Measurements from ENCODE around the gene ARHGAP44.

The ARHGAP44 gene

GRCh38 chr17:13024526-13025257 is 235.4 kb downstream of the ARHGAP44 start:
- Histone ChIP-seq H3K9me3 (ENCODE audit: control insufficient read depth, low read length) (no peaks in the 10 kb centered on the region), H3K4me1 (ENCODE audit: control insufficient read depth, insufficient read depth, low read length, poor library complexity, severe bottlenecking) (peaks cover 4% of the 10 kb centered on the region), H3K36me3 (ENCODE audit: control insufficient read depth, insufficient read depth, low read length) (no peaks in the 10 kb centered on the region), H3K27ac (ENCODE audit: low read depth, low read length, severe bottlenecking) (no peak overlapping the region), H3K4me3 (ENCODE audit: extremely low read depth, insufficient read depth, low read length, poor library complexity, severe bottlenecking) (no peak overlapping the region)
- WGBS, 2 experiments (ENCODE audit: insufficient coverage in 2 of 2): 45 to 65% methylated on average over 10 to 11 of the region's 19 CpGs

DNA sequence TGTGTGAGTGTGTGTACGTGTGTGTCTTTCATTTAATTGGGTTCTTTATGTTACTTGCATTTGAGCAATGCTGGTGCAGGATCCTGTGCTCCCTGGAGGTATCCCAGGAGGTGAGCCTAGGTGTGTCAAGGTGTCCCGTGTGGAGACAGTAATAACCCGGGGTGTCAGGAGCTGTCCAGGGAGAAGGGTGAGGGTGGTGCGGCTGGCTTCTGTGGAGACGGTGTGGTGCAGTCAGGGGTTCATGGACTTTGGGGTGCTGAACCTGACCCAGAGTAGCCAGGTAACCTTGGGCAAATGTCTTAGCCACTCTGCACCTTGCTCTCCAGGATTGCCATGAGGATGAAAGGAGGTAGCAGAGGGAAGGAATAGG is 235.9 kb downstream of the ARHGAP44 start:
- Histone ChIP-seq H3K4me1 (ENCODE audit: control insufficient read depth, insufficient read depth, low read length, poor library complexity, severe bottlenecking) (peaks cover 4% of the 10 kb centered on the region), H3K27ac (ENCODE audit: low read depth, low read length, severe bottlenecking) (no peak overlapping the region), H3K4me3 (ENCODE audit: extremely low read depth, insufficient read depth, low read length, poor library complexity, severe bottlenecking) (no peak overlapping the region), H3K36me3 (ENCODE audit: control insufficient read depth, insufficient read depth, low read length) (no peaks in the 10 kb centered on the region), H3K9me3 (ENCODE audit: control insufficient read depth, low read length) (no peaks in the 10 kb centered on the region)
- 76% methylated on average over 5 of the region's 5 CpGs for WGBS, 2 experiments (ENCODE audit: insufficient coverage in 2 of 2)

DNA sequence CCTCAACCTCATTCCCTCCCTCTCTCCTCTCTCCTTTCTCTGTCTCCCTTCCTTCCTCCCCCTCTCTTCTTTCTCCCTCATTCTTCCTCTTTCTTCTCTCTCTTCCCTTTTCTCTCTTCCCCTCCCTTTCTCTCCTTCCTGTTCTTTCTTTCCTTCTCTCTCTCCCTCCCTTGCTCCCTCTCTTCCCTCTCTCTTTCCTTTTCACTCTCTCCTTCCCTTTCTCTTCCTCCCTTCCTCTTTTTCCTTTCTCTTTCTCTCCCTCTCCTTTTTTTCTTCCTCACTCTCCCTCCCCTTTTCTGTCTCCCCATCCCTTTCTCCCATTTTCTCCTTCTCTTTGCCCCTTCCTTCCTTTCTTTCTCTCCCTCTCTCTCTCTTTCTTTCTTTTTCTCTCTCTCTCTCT is 236.4 kb downstream of the ARHGAP44 start:
- Histone ChIP-seq H3K4me3 (ENCODE audit: extremely low read depth, insufficient read depth, low read length, poor library complexity, severe bottlenecking) (no peak overlapping the region), H3K36me3 (ENCODE audit: control insufficient read depth, insufficient read depth, low read length) (no peaks in the 10 kb centered on the region), H3K4me1 (ENCODE audit: control insufficient read depth, insufficient read depth, low read length, poor library complexity, severe bottlenecking) (peaks cover 4% of the 10 kb centered on the region), H3K27ac (ENCODE audit: low read depth, low read length, severe bottlenecking) (no peak overlapping the region), H3K9me3 (ENCODE audit: control insufficient read depth, low read length) (no peaks in the 10 kb centered on the region)

- H3K4me1 ChIP-seq (ENCODE audit: control insufficient read depth, insufficient read depth, low read length, poor library complexity, severe bottlenecking): peaks cover 4% of the 10 kb centered on the region
- WGBS, 2 experiments (ENCODE audit: insufficient coverage in 2 of 2): 90 to 92% methylated on average over 5 of the region's 5 CpGs
- no peaks in the 10 kb centered on the region for H3K36me3 ChIP-seq (ENCODE audit: control insufficient read depth, insufficient read depth, low read length)
- H3K27ac ChIP-seq (ENCODE audit: low read depth, low read length, severe bottlenecking): no peak overlapping the region
- H3K4me3 ChIP-seq (ENCODE audit: extremely low read depth, insufficient read depth, low read length, poor library complexity, severe bottlenecking): no peak overlapping the region
- H3K9me3 ChIP-seq (ENCODE audit: control insufficient read depth, low read length): no peaks in the 10 kb centered on the region
Measured at GRCh38 chr17:13027246-13027645, 237.9 kb downstream of the ARHGAP44 start.

- Histone ChIP-seq H3K9me3 (ENCODE audit: control insufficient read depth, low read length) (no peaks in the 10 kb centered on the region), H3K4me3 (ENCODE audit: extremely low read depth, insufficient read depth, low read length, poor library complexity, severe bottlenecking) (no peak overlapping the region), H3K4me1 (ENCODE audit: control insufficient read depth, insufficient read depth, low read length, poor library complexity, severe bottlenecking) (peaks cover 1% of the 10 kb centered on the region), H3K36me3 (ENCODE audit: control insufficient read depth, insufficient read depth, low read length) (no peaks in the 10 kb centered on the region), H3K27ac (ENCODE audit: low read depth, low read length, severe bottlenecking) (no peak overlapping the region)
- WGBS, 2 experiments (ENCODE audit: insufficient coverage in 2 of 2): 100% methylated on average over 1 of the region's 2 CpGs; no CpG with 5 or more reads in 1 of the 2 experiments
Measured at GRCh38 chr17:13029340-13029739, 240.0 kb downstream of the ARHGAP44 start.

DNA sequence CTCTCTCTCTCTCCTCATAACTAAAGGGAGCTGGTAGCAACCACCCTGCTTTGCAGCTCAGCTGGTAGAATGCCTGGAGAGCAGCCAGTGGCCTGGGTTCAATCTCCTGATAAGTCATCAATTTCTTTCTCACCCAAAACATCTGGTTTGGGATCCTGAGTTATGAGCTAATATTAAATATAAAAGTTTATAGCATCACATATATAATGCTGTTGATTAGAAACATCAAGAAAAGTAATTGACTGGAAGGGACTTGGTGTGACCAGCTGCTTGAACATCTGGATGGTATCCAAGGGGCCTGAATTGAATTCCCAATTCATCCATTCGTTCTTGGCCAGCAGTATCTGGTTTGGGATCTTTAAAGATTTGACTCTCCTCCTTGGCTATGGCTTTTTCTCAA is 240.8 kb downstream of the ARHGAP44 start:
- Histone ChIP-seq H3K27ac (ENCODE audit: low read depth, low read length, severe bottlenecking) (no peak overlapping the region), H3K36me3 (ENCODE audit: control insufficient read depth, insufficient read depth, low read length) (no peaks in the 10 kb centered on the region), H3K9me3 (ENCODE audit: control insufficient read depth, low read length) (no peaks in the 10 kb centered on the region), H3K4me1 (ENCODE audit: control insufficient read depth, insufficient read depth, low read length, poor library complexity, severe bottlenecking) (no peaks in the 10 kb centered on the region), H3K4me3 (ENCODE audit: extremely low read depth, insufficient read depth, low read length, poor library complexity, severe bottlenecking) (no peak overlapping the region)
- 100% methylated on average over 1 of the region's 1 CpG; no CpG with 5 or more reads in 1 of the 2 experiments for WGBS, 2 experiments (ENCODE audit: insufficient coverage in 2 of 2)

DNA sequence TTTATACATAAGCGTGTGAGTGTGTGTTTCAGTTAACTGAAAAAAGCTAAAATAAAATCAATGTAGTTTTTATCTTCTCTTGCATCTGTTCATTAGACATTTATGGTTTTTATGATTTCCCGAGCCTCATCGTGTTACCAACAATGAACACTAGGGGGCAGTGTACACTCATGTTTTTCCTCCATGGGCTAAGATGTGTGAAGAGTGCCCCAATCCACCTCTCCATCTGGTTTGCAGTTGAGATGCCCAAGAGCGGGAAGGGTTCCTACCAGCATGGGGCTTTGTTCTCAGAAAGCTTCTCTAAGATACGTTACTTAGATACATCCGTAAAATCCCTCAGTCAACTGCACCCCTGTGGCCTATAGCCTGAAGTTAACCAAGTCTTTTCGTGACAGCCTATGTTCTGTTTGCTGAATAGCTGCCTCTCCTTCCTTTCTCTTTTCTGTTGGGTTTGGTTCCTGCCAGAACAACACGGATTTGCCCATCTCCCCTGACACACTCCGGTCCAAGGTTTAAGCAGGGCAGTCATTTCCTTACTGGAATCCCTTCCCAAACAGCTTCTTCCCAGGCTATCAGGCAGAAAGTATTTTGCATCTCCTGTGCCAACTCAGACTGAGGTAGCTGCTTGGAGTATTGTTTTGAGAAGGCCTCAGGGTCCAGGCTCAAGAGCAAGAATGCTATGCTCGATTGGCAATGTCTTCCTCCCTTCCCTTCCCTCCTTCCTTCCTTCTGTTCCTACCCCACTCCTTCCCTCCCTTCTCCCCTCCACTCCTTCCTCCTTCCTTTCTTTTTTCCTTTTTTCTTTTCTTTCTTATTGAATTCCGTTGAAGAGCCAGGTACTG is 241.4 kb downstream of the ARHGAP44 start:
- H3K4me3 ChIP-seq (ENCODE audit: extremely low read depth, insufficient read depth, low read length, poor library complexity, severe bottlenecking): no peak overlapping the region
- H3K27ac ChIP-seq (ENCODE audit: low read depth, low read length, severe bottlenecking): no peak overlapping the region
- H3K4me1 ChIP-seq (ENCODE audit: control insufficient read depth, insufficient read depth, low read length, poor library complexity, severe bottlenecking): no peaks in the 10 kb centered on the region
- no peaks in the 10 kb centered on the region for H3K9me3 ChIP-seq (ENCODE audit: control insufficient read depth, low read length)
- H3K36me3 ChIP-seq (ENCODE audit: control insufficient read depth, insufficient read depth, low read length): no peaks in the 10 kb centered on the region
- 66 to 72% methylated on average over 8 to 9 of the region's 11 CpGs for WGBS, 2 experiments (ENCODE audit: insufficient coverage in 2 of 2)

DNA sequence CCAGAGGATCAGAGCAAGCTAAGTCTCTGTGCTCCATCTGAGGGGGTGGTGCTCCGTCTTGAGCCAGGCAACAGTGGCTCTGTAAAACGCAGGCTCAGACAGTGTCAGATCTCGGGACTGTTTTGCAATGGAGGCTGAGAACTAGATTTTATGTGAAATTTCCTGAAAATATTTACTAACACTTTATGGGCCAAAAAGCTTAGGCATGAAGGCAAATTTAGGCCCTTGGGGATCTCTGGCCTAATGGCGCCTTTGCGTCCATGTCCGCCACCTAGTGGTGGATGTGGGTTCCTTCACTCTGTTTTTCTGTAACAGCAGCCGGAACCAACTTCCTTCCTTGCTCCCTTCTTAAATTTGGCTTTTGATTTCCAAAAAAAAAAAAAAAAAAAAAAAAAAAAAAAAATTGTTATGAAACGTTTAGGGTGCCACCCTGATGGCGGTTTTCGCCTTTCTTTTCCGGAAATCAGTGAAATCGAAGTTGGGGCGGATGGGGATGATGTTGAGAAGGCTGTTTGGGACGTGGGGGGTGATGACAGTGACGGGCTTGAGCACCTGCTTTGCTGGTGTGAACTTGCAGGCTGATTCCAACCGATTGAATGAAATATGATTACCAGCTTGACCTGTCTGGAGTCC is 242.5 kb downstream of the ARHGAP44 start:
- Histone ChIP-seq H3K9me3 (ENCODE audit: control insufficient read depth, low read length) (no peaks in the 10 kb centered on the region), H3K4me3 (ENCODE audit: extremely low read depth, insufficient read depth, low read length, poor library complexity, severe bottlenecking) (no peak overlapping the region), H3K27ac (ENCODE audit: low read depth, low read length, severe bottlenecking) (no peak overlapping the region), H3K4me1 (ENCODE audit: control insufficient read depth, insufficient read depth, low read length, poor library complexity, severe bottlenecking) (no peaks in the 10 kb centered on the region), H3K36me3 (ENCODE audit: control insufficient read depth, insufficient read depth, low read length) (no peaks in the 10 kb centered on the region)
- 58 to 78% methylated on average over 6 to 12 of the region's 16 CpGs for WGBS, 2 experiments (ENCODE audit: insufficient coverage in 2 of 2)

GRCh38 chr17:13035420-13035819 is 246.1 kb downstream of the ARHGAP44 start:
- Histone ChIP-seq H3K36me3 (ENCODE audit: control insufficient read depth, insufficient read depth, low read length) (no peaks in the 10 kb centered on the region), H3K9me3 (ENCODE audit: control insufficient read depth, low read length) (peaks cover 4% of the 10 kb centered on the region), H3K27ac (ENCODE audit: low read depth, low read length, severe bottlenecking) (no peak overlapping the region), H3K4me1 (ENCODE audit: control insufficient read depth, insufficient read depth, low read length, poor library complexity, severe bottlenecking) (no peaks in the 10 kb centered on the region), H3K4me3 (ENCODE audit: extremely low read depth, insufficient read depth, low read length, poor library complexity, severe bottlenecking) (no peak overlapping the region)
- no CpG with 5 or more reads among the region's 1 CpG for WGBS, 2 experiments (ENCODE audit: insufficient coverage in 2 of 2)

GRCh38 chr17:13036751-13037150 is 247.5 kb downstream of the ARHGAP44 start:
- H3K4me1 ChIP-seq (ENCODE audit: control insufficient read depth, insufficient read depth, low read length, poor library complexity, severe bottlenecking): peaks cover 11% of the 10 kb centered on the region
- H3K9me3 ChIP-seq (ENCODE audit: control insufficient read depth, low read length): peaks cover 4% of the 10 kb centered on the region
- no peak overlapping the region for H3K27ac ChIP-seq (ENCODE audit: low read depth, low read length, severe bottlenecking)
- H3K4me3 ChIP-seq (ENCODE audit: extremely low read depth, insufficient read depth, low read length, poor library complexity, severe bottlenecking): no peak overlapping the region
- H3K36me3 ChIP-seq (ENCODE audit: control insufficient read depth, insufficient read depth, low read length): no peaks in the 10 kb centered on the region
